K562 (cell line): ENCODE results near the gene ACER3. TPM values are rescaled to one million over a fixed set of nuclear protein-coding genes. Genes with fewer than 3 reads are reported as not detected.

Source experiments
- CBX2 ChIP-seq: fragments of 200-600 bp; sonication (generic); IDR thresholded peaks from one replicate; pipeline ENCODE4 v1.6.1; 2012; ENCODE audit warnings: mild to moderate bottlenecking, low read length, inconsistent platforms; ENCODE audit not compliant: insufficient read depth, poor library complexity, severe bottlenecking
- GTF2F1 ChIP-seq: IDR thresholded peaks from 2 replicates; pipeline ENCODE4 v1.6.1; 2011; ENCODE audit warnings: low read depth, low read length, improper control_type of control experiment
- HMG20A ChIP-seq: fragments of 450-650 bp; formaldehyde crosslinking; conservative IDR thresholded peaks from 2 replicates; pipeline ENCODE4 v1.4.0; 2020; ENCODE audit warnings: mild to moderate bottlenecking, mixed read lengths
- HOXB6 ChIP-seq: fragments of 250-450 bp; sonication (Bioruptor Pico); IDR thresholded peaks from 2 replicates; pipeline ENCODE4 v1.5.1; 2022; ENCODE audit warnings: mild to moderate bottlenecking, borderline replicate concordance
- YBX1 ChIP-seq: fragments of 450-650 bp; IDR thresholded peaks from 2 replicates; pipeline ENCODE4 v1.7.1; 2016; ENCODE audit warnings: mild to moderate bottlenecking
- ZFP36 ChIP-seq: fragments of 150-350 bp; IDR thresholded peaks from 2 replicates; pipeline ENCODE4 v1.6.1; 2018; ENCODE audit warnings: low read length, low read depth; ENCODE audit not compliant: partially characterized antibody
- ZNF780A ChIP-seq: fragments of 250-450 bp; sonication (Bioruptor Pico); IDR thresholded peaks from 2 replicates; pipeline ENCODE4 v1.5.0; 2021; ENCODE audit warnings: mild to moderate bottlenecking
- polyA plus RNA-seq, 8 experiments: library from polyadenylated mRNA; depleted of rRNA in 4 of 8; stranded (reverse) in 5 of 8; unstranded in 3 of 8; fragments of >200 nt; fragmentation: Nextera tagmentation in 2 of 8; fragmentation: Illumina TruSeq in 1 of 8; extraction: Ambion mirVana in 2 of 8; extraction: Trizol in 1 of 8; gene quantifications; 2 replicates each; pipeline versions ENCODE4 v1.2.1 to v1.2.3, GENCODE V29; 2011 to 2014; ENCODE audit warnings: inconsistent platforms in 1 of 8, missing spikeins in 1 of 8
- total RNA-seq, 7 experiments: library from RNA; depleted of rRNA in 6 of 7; stranded (reverse); fragments of >200 nt in 6 of 7; fragmentation: Illumina TruSeq in 2 of 7; extraction: Trizol in 2 of 7; gene quantifications; 2 replicates each; pipeline versions ENCODE4 v1.2.1 to v1.2.3, GENCODE V29; 2011 to 2021; ENCODE audit warnings: low replicate concordance in 1 of 7
- TF ChIP-seq, protein P1 (sequence below): fragments of 250-450 bp; sonication (Bioruptor Pico); IDR thresholded peaks from 2 replicates; pipeline ENCODE4 v1.8.0; 2021; ENCODE audit warnings: moderate library complexity, mild to moderate bottlenecking, inconsistent platforms
- TF ChIP-seq, protein P2 (sequence below), 2 experiments: fragments of 200-800 bp in 1 of 2; sonication (Bioruptor generic) in 1 of 2; sonication (generic) in 1 of 2; formaldehyde crosslinking in 1 of 2; IDR thresholded peaks in 1 of 2; conservative IDR thresholded peaks in 1 of 2; 2 replicates each; pipeline versions ENCODE4 v1.5.0 to v1.6.1; 2016 to 2020; ENCODE audit warnings: missing compliant biosample characterization in 1 of 2, missing genetic modification characterization in 1 of 2, missing genetic modification reagents in 1 of 2
- TF ChIP-seq, protein P3 (sequence below): fragments of 200-800 bp; sonication (Bioruptor generic); IDR thresholded peaks from 2 replicates; pipeline ENCODE4 v1.6.1; 2017; ENCODE audit warnings: missing genetic modification characterization, missing compliant biosample characterization
- TF ChIP-seq, protein P4 (sequence below): fragments of 200-800 bp; sonication (Bioruptor generic); IDR thresholded peaks from 2 replicates; pipeline ENCODE4 v1.6.1; 2017; ENCODE audit warnings: missing genetic modification characterization, missing compliant biosample characterization
- TF ChIP-seq, protein P5 (sequence below): IDR thresholded peaks from 2 replicates; pipeline ENCODE4 v1.6.1; 2012; ENCODE audit warnings: low read depth, low read length, improper control_type of control experiment, borderline replicate concordance
- TF ChIP-seq, protein P6 (sequence below): fragments of 450-650 bp; conservative IDR thresholded peaks from 2 replicates; pipeline ENCODE4 v1.6.1; 2016; ENCODE audit warnings: missing genetic modification characterization, low read depth, mild to moderate bottlenecking, control low read depth, missing compliant biosample characterization

Gene ACER3
- total and polyA plus RNA-seq, 9 of the 15 experiments (the other 6 are each of a cell fraction or from before 2014, with no cell fraction given), result 2.0 to 23.8 (median 9.5) TPM

DNA sequence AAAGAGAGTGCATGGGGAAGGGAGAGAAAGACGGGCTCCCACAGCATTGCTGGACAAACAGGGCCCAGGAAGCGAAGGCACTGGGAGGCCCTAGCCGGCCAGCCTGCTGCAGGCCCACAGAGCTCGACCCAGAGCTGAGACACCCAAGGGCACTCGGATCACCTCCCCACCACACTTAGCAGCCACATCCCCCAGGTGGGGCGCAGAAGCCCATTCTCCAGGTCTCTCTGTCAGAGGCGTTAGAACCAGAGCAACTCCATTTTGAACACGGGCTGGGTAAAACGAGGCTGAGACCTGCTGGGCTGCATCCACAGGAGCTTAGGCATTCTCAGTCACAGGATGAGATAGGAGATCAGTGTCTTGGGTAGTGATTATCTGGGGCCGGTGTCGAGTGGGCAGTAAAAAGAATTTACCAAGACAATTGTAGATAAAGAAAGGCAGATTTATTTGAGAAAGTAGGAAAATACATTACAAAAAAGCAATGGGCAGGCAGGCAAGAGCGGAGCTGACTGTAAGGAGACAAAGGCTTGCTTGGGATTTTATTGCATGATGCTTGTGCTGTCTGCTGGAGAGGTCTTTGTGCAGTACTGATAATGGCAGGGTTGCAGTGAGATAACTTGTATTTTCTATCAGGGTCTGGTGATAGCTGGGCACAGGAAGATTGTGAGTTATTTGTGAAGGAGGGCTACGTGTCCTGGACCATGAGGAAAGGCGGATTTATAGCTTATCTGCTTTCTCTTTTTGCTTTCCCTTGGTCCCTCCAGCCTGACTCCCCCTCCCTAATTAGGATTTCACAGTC, 192.7 kb downstream of the ACER3 start (continued):
- TF ChIP-seq YBX1 (no peak), CBX2 (no peak), GTF2F1 (no peak), HOXB6 (CRISPR knock-in tag) (no peak; the same call in 1 of the 2 replicates), ZNF780A (CRISPR knock-in tag) (no peak), ZFP36 (no peak), HMG20A (CRISPR knock-in tag) (no peak)
- TF ChIP-seq, protein P1, sequence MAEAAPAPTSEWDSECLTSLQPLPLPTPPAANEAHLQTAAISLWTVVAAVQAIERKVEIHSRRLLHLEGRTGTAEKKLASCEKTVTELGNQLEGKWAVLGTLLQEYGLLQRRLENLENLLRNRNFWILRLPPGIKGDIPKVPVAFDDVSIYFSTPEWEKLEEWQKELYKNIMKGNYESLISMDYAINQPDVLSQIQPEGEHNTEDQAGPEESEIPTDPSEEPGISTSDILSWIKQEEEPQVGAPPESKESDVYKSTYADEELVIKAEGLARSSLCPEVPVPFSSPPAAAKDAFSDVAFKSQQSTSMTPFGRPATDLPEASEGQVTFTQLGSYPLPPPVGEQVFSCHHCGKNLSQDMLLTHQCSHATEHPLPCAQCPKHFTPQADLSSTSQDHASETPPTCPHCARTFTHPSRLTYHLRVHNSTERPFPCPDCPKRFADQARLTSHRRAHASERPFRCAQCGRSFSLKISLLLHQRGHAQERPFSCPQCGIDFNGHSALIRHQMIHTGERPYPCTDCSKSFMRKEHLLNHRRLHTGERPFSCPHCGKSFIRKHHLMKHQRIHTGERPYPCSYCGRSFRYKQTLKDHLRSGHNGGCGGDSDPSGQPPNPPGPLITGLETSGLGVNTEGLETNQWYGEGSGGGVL, result no peak
- TF ChIP-seq, protein P2, sequence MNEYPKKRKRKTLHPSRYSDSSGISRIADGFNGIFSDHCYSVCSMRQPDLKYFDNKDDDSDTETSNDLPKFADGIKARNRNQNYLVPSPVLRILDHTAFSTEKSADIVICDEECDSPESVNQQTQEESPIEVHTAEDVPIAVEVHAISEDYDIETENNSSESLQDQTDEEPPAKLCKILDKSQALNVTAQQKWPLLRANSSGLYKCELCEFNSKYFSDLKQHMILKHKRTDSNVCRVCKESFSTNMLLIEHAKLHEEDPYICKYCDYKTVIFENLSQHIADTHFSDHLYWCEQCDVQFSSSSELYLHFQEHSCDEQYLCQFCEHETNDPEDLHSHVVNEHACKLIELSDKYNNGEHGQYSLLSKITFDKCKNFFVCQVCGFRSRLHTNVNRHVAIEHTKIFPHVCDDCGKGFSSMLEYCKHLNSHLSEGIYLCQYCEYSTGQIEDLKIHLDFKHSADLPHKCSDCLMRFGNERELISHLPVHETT (CRISPR knock-in tag; conservative IDR thresholded peaks at IDR 0.05 in 1 of 2, IDR thresholded peaks at IDR 0.05 in 1 of 2), result peak in 1 of 2 experiments; percentile 87; a peak in 2 of 4 replicates
- TF ChIP-seq, protein P3, sequence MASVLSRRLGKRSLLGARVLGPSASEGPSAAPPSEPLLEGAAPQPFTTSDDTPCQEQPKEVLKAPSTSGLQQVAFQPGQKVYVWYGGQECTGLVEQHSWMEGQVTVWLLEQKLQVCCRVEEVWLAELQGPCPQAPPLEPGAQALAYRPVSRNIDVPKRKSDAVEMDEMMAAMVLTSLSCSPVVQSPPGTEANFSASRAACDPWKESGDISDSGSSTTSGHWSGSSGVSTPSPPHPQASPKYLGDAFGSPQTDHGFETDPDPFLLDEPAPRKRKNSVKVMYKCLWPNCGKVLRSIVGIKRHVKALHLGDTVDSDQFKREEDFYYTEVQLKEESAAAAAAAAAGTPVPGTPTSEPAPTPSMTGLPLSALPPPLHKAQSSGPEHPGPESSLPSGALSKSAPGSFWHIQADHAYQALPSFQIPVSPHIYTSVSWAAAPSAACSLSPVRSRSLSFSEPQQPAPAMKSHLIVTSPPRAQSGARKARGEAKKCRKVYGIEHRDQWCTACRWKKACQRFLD (CRISPR knock-in tag), result peak; percentile 59; the same call in 1 of the 2 replicates
- TF ChIP-seq, protein P4, sequence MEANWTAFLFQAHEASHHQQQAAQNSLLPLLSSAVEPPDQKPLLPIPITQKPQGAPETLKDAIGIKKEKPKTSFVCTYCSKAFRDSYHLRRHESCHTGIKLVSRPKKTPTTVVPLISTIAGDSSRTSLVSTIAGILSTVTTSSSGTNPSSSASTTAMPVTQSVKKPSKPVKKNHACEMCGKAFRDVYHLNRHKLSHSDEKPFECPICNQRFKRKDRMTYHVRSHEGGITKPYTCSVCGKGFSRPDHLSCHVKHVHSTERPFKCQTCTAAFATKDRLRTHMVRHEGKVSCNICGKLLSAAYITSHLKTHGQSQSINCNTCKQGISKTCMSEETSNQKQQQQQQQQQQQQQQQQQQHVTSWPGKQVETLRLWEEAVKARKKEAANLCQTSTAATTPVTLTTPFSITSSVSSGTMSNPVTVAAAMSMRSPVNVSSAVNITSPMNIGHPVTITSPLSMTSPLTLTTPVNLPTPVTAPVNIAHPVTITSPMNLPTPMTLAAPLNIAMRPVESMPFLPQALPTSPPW (CRISPR knock-in tag), result no peak; the same call in 1 of the 2 replicates
- TF ChIP-seq, protein P5, sequence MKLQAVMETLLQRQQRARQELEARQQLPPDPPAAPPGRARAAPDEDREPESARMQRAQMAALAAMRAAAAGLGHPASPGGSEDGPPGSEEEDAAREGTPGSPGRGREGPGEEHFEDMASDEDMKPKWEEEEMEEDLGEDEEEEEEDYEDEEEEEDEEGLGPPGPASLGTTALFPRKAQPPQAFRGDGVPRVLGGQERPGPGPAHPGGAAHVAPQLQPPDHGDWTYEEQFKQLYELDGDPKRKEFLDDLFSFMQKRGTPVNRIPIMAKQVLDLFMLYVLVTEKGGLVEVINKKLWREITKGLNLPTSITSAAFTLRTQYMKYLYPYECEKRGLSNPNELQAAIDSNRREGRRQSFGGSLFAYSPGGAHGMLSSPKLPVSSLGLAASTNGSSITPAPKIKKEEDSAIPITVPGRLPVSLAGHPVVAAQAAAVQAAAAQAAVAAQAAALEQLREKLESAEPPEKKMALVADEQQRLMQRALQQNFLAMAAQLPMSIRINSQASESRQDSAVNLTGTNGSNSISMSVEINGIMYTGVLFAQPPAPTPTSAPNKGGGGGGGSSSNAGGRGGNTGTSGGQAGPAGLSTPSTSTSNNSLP, result no peak
- TF ChIP-seq, protein P6, sequence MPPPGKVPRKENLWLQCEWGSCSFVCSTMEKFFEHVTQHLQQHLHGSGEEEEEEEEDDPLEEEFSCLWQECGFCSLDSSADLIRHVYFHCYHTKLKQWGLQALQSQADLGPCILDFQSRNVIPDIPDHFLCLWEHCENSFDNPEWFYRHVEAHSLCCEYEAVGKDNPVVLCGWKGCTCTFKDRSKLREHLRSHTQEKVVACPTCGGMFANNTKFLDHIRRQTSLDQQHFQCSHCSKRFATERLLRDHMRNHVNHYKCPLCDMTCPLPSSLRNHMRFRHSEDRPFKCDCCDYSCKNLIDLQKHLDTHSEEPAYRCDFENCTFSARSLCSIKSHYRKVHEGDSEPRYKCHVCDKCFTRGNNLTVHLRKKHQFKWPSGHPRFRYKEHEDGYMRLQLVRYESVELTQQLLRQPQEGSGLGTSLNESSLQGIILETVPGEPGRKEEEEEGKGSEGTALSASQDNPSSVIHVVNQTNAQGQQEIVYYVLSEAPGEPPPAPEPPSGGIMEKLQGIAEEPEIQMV, result peak; percentile 71
